Skeletal muscle cell (primary cell): ENCODE data around the gene ITGB7.

Source experiments
- DNase-seq: peaks from one replicate; pipeline ENCODE4 v3.0.0-alpha.2; 2010; ENCODE audit warnings: low read depth
- H3K4me3 ChIP-seq: 2 replicates; pipeline ENCODE4 v1.5.1; 2011; ENCODE audit warnings: low read depth, mild to moderate bottlenecking, control low read depth, low read length, moderate library complexity

ITGB7 gene, protein sequence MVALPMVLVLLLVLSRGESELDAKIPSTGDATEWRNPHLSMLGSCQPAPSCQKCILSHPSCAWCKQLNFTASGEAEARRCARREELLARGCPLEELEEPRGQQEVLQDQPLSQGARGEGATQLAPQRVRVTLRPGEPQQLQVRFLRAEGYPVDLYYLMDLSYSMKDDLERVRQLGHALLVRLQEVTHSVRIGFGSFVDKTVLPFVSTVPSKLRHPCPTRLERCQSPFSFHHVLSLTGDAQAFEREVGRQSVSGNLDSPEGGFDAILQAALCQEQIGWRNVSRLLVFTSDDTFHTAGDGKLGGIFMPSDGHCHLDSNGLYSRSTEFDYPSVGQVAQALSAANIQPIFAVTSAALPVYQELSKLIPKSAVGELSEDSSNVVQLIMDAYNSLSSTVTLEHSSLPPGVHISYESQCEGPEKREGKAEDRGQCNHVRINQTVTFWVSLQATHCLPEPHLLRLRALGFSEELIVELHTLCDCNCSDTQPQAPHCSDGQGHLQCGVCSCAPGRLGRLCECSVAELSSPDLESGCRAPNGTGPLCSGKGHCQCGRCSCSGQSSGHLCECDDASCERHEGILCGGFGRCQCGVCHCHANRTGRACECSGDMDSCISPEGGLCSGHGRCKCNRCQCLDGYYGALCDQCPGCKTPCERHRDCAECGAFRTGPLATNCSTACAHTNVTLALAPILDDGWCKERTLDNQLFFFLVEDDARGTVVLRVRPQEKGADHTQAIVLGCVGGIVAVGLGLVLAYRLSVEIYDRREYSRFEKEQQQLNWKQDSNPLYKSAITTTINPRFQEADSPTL

GRCh38 chr12:53207042-53207441, at the start of gene ITGB7:
TSS of gene ITGB7 (minus strand) at chr12:53207251. CDS start at chr12:53200443, 6,808 bp downstream.
- no peak within 1 kb of the TSS for H3K4me3 ChIP-seq
- no peak for DNase-seq

GRCh38 chr12:53255996-53256395, 48.9 kb upstream of the ITGB7 start:
- DNase-seq, result no peak
- no peak overlapping the region for H3K4me3 ChIP-seq

DNA sequence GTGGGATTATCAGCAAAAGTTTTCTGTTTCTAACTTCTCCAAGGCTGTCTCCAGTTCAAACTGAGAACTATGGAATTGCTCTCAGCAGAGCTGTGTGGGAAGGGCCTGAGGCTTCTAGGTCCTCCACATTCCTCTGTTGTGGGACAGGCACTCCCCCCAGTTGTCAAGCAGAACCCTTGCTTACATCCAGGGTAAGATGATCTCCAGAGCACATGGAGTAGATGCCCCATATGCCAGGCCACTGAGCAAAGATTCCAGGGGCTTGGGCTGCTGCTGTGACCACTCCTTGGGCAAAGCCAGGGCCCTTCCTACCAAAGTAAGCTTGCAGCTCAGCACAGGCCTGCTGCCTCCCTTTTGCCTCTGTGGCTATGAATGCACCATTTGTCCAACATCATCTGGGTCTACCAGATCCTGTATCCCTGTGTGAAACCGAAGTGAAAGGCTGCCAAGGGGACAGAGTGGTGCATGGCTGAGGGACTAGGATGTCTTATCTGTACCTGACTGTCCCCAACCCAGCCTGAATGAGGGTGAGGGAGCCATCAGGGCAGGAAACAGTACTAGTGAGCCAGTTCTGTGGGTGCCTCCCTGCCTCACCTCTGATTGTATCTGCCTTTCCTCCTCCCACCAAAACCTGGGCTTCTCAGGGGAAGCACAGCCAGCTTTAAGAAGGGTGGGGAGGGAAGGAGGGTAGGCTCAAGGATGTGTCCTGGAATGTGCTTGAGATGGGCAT, 47.9 kb upstream of the ITGB7 start:
- no peak overlapping the region for H3K4me3 ChIP-seq
- DNase-seq, result no peak

DNA sequence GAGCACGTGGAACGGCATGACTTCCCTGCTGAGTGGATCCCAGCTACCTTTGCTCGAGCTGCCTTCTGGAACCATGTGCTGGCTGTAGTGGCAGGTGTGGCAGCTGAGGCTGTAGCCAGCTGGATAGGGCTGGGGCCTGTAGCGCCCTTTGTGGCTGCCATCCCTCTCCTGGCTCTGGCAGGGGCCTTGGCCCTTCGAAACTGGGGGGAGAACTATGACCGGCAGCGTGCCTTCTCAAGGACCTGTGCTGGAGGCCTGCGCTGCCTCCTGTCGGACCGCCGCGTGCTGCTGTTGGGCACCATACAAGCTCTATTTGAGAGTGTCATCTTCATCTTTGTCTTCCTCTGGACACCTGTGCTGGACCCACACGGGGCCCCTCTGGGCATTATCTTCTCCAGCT, 46.2 kb upstream of the ITGB7 start:
- H3K4me3 ChIP-seq, result no peak overlapping the region
- no peak for DNase-seq

DNA sequence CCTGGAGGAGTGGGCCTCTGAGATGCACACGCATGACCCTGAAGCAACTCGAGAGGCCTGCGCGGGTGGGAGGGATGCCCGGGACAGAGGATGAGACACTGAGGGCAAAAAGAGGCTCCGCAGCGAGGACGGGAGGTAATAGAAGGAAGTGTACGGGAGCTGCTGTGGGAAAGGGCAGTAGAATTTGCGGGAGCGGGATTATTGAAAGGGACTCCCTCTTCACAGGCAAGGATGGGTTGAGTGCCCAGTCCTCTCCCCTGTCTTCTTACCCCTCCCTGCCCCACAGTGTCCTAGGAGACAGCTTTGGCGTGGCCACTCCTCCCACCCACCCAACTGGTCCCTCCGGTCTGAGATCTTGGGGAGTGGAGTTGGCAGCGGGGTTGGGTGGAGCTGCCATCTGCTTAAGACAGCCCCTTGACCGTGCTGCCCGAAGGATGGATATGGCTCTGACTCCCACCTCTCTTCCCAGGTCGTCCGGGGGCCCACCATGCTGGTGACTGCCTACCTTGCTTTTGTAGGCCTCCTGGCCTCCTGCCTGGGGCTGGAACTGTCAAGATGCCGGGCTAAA, 45.4 kb upstream of the ITGB7 start:
- peak overlapping the region; percentile 69 for H3K4me3 ChIP-seq
- DNase-seq, result no peak

DNA sequence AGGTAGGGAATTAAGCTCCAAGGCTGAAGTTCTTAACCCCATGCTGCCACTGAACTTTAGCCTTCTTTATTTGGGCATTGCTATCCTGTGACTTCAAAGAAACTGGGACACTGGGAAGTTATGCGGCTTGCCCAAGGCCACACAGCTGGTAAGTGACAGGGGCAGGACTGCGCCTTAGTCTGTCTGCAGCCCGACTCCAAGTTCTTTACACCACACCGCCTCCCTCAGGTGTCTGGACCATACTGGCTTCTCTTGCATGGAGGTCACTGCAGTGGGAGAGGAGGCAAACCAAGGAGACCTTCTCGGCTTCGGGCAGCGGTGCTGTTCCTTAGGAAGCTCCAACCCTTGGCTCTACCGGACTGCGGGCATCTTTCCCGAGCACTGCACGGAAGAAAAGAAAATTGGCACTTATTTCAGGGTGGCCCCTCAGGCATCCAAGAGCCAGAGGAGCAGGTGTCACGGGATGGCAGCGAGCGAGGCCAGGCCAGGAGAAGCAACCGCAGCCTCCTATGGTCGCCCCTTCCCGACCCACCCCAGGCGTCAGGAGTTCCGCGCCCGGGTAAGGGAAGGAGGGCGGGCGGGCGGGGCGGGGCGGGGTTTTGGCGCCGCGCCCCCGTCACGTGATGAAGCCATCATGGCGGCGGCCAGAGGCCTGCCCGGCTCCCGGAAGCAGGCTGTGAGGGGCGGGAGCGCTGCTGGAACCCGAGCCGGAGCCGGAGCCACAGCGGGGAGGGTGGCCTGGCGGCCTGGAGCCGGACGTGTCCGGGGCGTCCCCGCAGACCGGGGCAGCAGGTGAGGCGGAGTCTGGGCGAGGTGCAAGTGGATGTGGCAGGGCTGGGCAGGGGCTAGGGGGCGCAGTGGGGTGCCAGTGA, 44.7 kb upstream of the ITGB7 start:
- peak overlapping the region; percentile 69 for H3K4me3 ChIP-seq
- no peak for DNase-seq

- DNase-seq, result no peak
- H3K4me3 ChIP-seq, result no peak overlapping the region
Measured at GRCh38 chr12:53245286-53245685, 38.2 kb upstream of the ITGB7 start.

DNA sequence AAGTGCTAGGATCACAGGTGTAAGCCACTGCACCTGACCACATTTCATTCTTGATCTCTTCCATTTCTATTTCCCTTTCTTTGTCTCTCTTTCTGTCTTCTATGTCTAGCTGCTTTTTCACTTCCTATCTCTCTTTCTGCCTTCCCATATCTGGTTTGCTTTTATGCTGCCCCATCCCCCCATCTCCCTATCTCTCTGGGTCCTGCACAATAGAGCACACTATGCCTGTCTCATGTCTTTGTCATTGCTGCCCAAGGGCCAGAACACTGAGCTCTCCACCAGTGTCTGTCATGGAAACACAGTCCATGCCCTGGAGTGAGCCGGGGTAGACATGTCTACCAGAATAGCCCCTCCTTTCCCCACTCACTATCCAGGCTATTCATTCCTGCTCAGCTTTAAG, 37.3 kb upstream of the ITGB7 start:
- no peak for DNase-seq
- no peak overlapping the region for H3K4me3 ChIP-seq

DNA sequence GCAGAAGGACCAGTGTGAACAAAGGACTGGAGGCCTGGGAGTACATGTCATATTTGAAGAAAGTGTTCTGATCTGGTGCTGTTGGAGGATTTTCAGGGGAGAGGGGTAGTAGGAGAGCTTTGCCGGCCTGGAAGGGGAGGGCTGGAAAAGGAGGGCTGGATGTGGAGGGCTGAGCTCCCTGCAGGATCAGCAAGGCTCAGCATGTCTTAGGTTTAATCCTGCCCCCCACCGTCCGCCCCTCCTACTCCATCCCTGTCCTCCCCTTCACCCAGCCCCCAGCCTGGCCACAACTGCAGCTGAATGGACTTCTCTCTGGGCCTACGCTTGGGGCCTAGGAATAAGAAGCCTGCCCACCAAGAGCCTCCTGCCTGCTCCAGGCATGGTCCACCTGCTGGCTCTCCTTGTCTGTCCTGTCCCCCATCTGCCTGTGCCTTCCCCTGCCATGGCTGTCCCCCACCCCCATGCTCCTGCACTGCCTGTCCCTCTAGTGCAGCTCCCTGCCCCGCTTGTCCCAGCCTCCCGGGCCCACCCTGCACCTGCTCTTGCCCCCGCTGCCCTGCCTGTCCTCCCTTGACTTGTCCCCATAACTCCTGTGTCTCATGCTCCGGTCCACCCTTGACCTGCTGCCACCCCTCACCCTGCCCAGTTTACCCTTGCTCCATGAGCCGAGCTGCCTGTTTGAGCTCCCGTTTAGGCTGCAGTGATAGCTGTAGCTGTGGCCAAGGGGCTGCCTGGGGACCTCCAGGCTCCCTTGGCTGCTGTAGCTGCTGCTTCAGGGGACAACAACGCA, 34.8 kb upstream of the ITGB7 start:
- no peak for DNase-seq
- no peak overlapping the region for H3K4me3 ChIP-seq

DNA sequence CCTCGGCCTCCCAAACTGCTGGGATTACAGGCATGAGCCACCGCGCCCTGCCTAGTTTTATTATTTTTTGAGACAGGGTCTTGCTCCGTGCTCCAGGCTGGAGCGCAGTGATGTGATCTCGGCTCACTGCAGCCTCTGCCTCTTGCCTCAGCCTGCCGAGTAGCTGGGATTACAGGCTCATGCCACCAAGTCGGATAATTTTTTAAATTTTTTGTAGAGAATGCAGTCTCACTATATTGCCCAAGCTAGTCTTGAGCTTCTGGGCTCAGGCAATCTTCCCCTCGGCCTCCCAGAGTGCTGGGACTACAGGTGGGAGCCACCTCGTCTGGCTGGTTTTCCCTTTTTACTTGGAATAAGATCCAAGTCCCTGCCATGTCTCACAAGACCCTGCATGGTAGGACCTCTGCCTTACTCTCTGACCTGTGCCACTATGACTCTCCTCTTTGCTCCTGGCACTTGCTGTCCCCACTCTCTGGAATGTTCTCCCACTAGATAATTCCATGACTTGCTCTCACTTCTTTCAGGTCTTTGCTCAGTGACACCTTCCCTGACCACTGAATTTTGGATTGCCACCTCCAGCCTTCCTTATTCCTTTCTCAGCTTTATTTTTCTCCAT, 32.7 kb upstream of the ITGB7 start:
- no peak overlapping the region for H3K4me3 ChIP-seq
- no peak for DNase-seq

DNA sequence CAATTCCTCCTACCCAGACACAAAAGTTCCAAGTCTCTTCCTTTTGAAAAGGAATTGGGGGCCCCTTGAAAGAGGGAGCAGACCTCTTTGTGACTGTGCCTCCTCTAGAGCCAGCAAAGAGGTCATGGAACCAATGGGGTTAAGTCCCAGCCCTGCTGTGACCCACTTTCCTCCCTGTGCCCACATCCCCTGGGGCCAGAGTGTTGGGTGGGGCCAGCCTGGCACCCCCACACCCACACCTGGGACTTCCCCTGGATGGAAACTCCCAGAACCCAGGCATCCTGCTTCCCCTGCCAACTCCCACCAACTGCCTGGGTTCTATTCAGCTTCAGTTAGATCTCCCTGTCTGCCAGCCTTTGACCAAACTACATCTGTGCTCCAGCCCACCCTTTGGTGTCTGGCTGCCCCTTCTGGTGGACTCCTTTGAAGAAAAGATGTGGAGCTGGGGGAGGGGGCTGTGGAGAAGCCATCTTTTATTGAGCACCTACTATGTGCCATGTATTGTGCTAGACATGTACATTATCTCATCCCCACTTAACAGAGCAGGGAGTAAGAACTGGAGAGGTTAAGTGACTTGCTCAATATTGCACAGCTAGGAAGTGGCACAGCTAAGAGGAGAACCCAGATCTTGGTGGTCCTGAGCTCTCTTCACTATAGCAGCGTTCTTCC, 29.5 kb upstream of the ITGB7 start:
- DNase-seq, result no peak
- H3K4me3 ChIP-seq, result no peak overlapping the region

GRCh38 chr12:53235742-53236442, 28.8 kb upstream of the ITGB7 start:
- H3K4me3 ChIP-seq, result no peak overlapping the region
- no peak for DNase-seq

GRCh38 chr12:53235164-53235563, 28.1 kb upstream of the ITGB7 start:
- H3K4me3 ChIP-seq, result no peak overlapping the region
- no peak for DNase-seq

GRCh38 chr12:53234271-53234914, 27.3 kb upstream of the ITGB7 start:
- no peak for DNase-seq

GRCh38 chr12:53233671-53234121, 26.6 kb upstream of the ITGB7 start:
- DNase-seq, result no peak
- no peak overlapping the region for H3K4me3 ChIP-seq

More at GRCh38 chr12:53234271-53234914, 27.3 kb upstream of the ITGB7 start:
- no peak overlapping the region for H3K4me3 ChIP-seq
